Measurements from ENCODE around the gene PYDC2. TPM values are rescaled to one million over a fixed set of nuclear protein-coding genes. Genes with fewer than 3 reads are reported as not detected.

The PYDC2 gene
- total RNA-seq, 1 experiment from 2014 or later = not detected

- H2BK20ac ChIP-seq (ENCODE audit: low read depth, low read length, poor library complexity, severe bottlenecking) = no peak overlapping the region
- no peak overlapping the region for H3K4me2 ChIP-seq (ENCODE audit: insufficient read depth, insufficient read length, low read length)
- no peaks in the 10 kb centered on the region for H3K4me1 ChIP-seq (ENCODE audit: insufficient read depth, low read length)
- H4K5ac ChIP-seq (ENCODE audit: insufficient read length, low read depth, low read length) = no peak overlapping the region
- WGBS (ENCODE audit: extremely low coverage, insufficient read length, low lambda C conversion rate) = no CpG with 5 or more reads among the region's 6 CpGs
- no peak overlapping the region for H4K91ac ChIP-seq (ENCODE audit: insufficient read length, low read depth, low read length)
- H3K9ac ChIP-seq (ENCODE audit: extremely low read depth, insufficient read length, low read length) = no peak overlapping the region
- H3K27me3 ChIP-seq (ENCODE audit: insufficient read depth, low read length) = no peaks in the 10 kb centered on the region
- no peaks in the 10 kb centered on the region for H3K79me1 ChIP-seq (ENCODE audit: insufficient read depth, low read depth, low read length, poor library complexity, severe bottlenecking)
- TF ChIP-seq CTCF (conservative IDR thresholded peaks at IDR 0.05) = no peak
- Mint-ChIP-seq H3K4me3 (no peak overlapping the region), H3K4me1 (peaks cover 5 to 11% of the 10 kb centered on the region in 2 experiments), H3K27me3 (ENCODE audit: low read depth) (no peaks in the 10 kb centered on the region), H3K9me3 (no peaks in the 10 kb centered on the region), H3K36me3 (ENCODE audit: insufficient read depth in 1 of 3, low read depth in 3 of 3) (no peaks in the 10 kb centered on the region), H3K27ac (no peak overlapping the region; a peak in 1 of 7 replicates)
- no peaks in the 10 kb centered on the region for H3K23me2 ChIP-seq (ENCODE audit: insufficient read length, low read depth, low read length, poor library complexity, severe bottlenecking)
- no peak for DNase-seq
- no peak overlapping the region for H2AK5ac ChIP-seq (ENCODE audit: insufficient read length, low read length)
- no peak overlapping the region for H3K4ac ChIP-seq (ENCODE audit: low read depth, low read length)
- no peak overlapping the region for H3T11ph ChIP-seq (ENCODE audit: low read length)
- H3K27ac ChIP-seq (ENCODE audit: insufficient read length, low read depth, low read length) = no peak overlapping the region
- H4K8ac ChIP-seq (replicated peaks; ENCODE audit: insufficient read length, low read depth, low read length) = no peak overlapping the region
- H3K56ac ChIP-seq (ENCODE audit: insufficient read length, low read depth, low read length) = no peak overlapping the region
- H3K9me3 ChIP-seq (ENCODE audit: control insufficient read depth, low read depth, low read length) = no peaks in the 10 kb centered on the region
- no peak overlapping the region for H3K18ac ChIP-seq (ENCODE audit: insufficient read length, low read depth, low read length)
- no peak overlapping the region for H3K23ac ChIP-seq (ENCODE audit: insufficient read length, low read depth, low read length)
- no peak overlapping the region for H2BK5ac ChIP-seq (ENCODE audit: insufficient read length, low read length)
- H3K14ac ChIP-seq (ENCODE audit: insufficient read depth, low read length) = no peak overlapping the region
- no peak overlapping the region for H2BK120ac ChIP-seq (ENCODE audit: low read depth, low read length, poor library complexity, severe bottlenecking)
- no peaks in the 10 kb centered on the region for H3K79me2 ChIP-seq (ENCODE audit: insufficient read depth, low read length)
- H2BK15ac ChIP-seq (ENCODE audit: low read depth, low read length) = no peak overlapping the region
- H2BK12ac ChIP-seq (ENCODE audit: insufficient read length, low read depth, low read length) = no peak overlapping the region
- H2AFZ ChIP-seq (ENCODE audit: low read length) = no peak overlapping the region
- H4K20me1 ChIP-seq (ENCODE audit: control insufficient read depth, insufficient read depth, insufficient read length) = no peaks in the 10 kb centered on the region
These were observed 43.6 kb upstream of the PYDC2 start for GRCh38 chr3:191417457-191417729.
